C4-2B (cell line): Measurements from ENCODE around the gene GRIA4.

ENCODE experiments used
- ZFX ChIP-seq: fragments of 450-650 bp; IDR thresholded peaks from 2 replicates; pipeline ENCODE4 v1.6.1; 2017
- TF ChIP-seq, protein P1 (sequence below): fragments of 450-650 bp; conservative IDR thresholded peaks from 2 replicates; pipeline ENCODE4 v1.5.1; 2017; ENCODE audit warnings: mild to moderate bottlenecking

DNA sequence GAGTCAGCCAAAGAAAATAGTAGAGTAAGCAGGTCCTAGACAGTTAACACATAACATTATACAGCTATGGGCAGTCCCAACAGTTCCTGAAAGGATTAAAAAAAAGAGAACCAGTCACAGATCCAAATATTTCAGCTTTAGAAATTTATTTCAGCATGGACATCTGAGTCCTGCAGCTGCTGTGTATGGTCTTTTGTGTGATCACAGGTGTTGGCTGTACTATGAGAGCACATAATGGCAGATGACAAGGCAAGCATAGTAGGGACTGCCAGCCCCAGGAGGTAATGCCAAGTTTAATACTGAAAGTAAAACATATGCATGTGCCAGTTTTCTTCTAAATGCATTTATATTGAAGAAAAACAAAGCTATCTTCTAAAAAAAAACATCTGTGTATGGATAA is 158.1 kb downstream of the GRIA4 start:
- TF ChIP-seq, protein P1, sequence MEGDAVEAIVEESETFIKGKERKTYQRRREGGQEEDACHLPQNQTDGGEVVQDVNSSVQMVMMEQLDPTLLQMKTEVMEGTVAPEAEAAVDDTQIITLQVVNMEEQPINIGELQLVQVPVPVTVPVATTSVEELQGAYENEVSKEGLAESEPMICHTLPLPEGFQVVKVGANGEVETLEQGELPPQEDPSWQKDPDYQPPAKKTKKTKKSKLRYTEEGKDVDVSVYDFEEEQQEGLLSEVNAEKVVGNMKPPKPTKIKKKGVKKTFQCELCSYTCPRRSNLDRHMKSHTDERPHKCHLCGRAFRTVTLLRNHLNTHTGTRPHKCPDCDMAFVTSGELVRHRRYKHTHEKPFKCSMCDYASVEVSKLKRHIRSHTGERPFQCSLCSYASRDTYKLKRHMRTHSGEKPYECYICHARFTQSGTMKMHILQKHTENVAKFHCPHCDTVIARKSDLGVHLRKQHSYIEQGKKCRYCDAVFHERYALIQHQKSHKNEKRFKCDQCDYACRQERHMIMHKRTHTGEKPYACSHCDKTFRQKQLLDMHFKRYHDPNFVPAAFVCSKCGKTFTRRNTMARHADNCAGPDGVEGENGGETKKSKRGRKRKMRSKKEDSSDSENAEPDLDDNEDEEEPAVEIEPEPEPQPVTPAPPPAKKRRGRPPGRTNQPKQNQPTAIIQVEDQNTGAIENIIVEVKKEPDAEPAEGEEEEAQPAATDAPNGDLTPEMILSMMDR: no peak
- no peak for TF ChIP-seq ZFX
